SKM-1 (cell line): ENCODE data around the gene MTA2.
"Not testable (repeated sequence)": the region's sequence is repeated elsewhere in the genome, so short reads cannot be mapped to it uniquely, and the experiment has no call there.

Source experiments
- DNase-seq: peaks from one replicate; lab custom pipeline; 2025; ENCODE audit not compliant: unreplicated experiment; lab: John Stamatoyannopoulos, UW

The MTA2 gene

GRCh38 chr11:62567018-62567633 is 34.5 kb downstream of the MTA2 start:
- no peak for DNase-seq

- DNase-seq: no peak
These were observed 35.4 kb downstream of the MTA2 start for GRCh38 chr11:62566247-62566646.

GRCh38 chr11:62565100-62565802 is 36.4 kb downstream of the MTA2 start:
- DNase-seq: no peak

- not testable (repeated sequence) for DNase-seq
These were observed 39.9 kb downstream of the MTA2 start for GRCh38 chr11:62561677-62562230.

GRCh38 chr11:62560566-62561103 is 41.0 kb downstream of the MTA2 start:
- no peak for DNase-seq

- not testable (repeated sequence) for DNase-seq
These were observed 42.0 kb downstream of the MTA2 start for GRCh38 chr11:62559626-62560025.

- DNase-seq: no peak
These were observed 42.5 kb downstream of the MTA2 start for GRCh38 chr11:62559204-62559603.

GRCh38 chr11:62558669-62559068 is 43.0 kb downstream of the MTA2 start:
- no peak for DNase-seq

GRCh38 chr11:62556875-62557631 is 44.6 kb downstream of the MTA2 start:
- no peak for DNase-seq

GRCh38 chr11:62556108-62556874 is 45.4 kb downstream of the MTA2 start:
- peak; percentile 81 for DNase-seq

- no peak for DNase-seq
These were observed 46.1 kb downstream of the MTA2 start for GRCh38 chr11:62555464-62556107.

GRCh38 chr11:62554387-62555167 is 47.1 kb downstream of the MTA2 start:
- no peak for DNase-seq

- DNase-seq: no peak
These were observed 47.8 kb downstream of the MTA2 start for GRCh38 chr11:62553839-62554361.

GRCh38 chr11:62553080-62553838 is 48.4 kb downstream of the MTA2 start:
- DNase-seq: peak; percentile 45

- DNase-seq: no peak
These were observed 49.1 kb downstream of the MTA2 start for GRCh38 chr11:62552485-62553079.

- DNase-seq: not testable (repeated sequence)
These were observed 51.2 kb downstream of the MTA2 start for GRCh38 chr11:62550478-62550877.

GRCh38 chr11:62548545-62549335 is 52.9 kb downstream of the MTA2 start:
- DNase-seq: no peak
